ENCODE data around the gene F13A1.

The F13A1 gene

GRCh38 chr6:6243846-6244245, 76.6 kb downstream of the F13A1 start:
- DNase-seq: no peak

- DNase-seq: no peak
Measured at GRCh38 chr6:6239598-6240581, 80.6 kb downstream of the F13A1 start.

- no peak for DNase-seq
Measured at GRCh38 chr6:6236730-6237469, 83.6 kb downstream of the F13A1 start.

- DNase-seq: no peak
Measured at GRCh38 chr6:6235786-6236185, 84.7 kb downstream of the F13A1 start.

GRCh38 chr6:6234963-6235362, 85.5 kb downstream of the F13A1 start:
- DNase-seq: no peak

GRCh38 chr6:6230286-6230685, 90.2 kb downstream of the F13A1 start:
- DNase-seq: no peak

GRCh38 chr6:6227896-6228295, 92.6 kb downstream of the F13A1 start:
- no peak for DNase-seq

GRCh38 chr6:6225885-6226529, 94.5 kb downstream of the F13A1 start:
- DNase-seq: no peak

GRCh38 chr6:6224933-6225486, 95.5 kb downstream of the F13A1 start:
- DNase-seq: no peak

GRCh38 chr6:6221787-6222535, 98.5 kb downstream of the F13A1 start:
- DNase-seq: peak; percentile 41

GRCh38 chr6:6220718-6221117, 99.7 kb downstream of the F13A1 start:
- peak; percentile 16 for DNase-seq

- no peak for DNase-seq
Measured at GRCh38 chr6:6219716-6220115, 100.7 kb downstream of the F13A1 start.

- DNase-seq: peak; percentile 85
Measured at GRCh38 chr6:6218759-6219085, 101.7 kb downstream of the F13A1 start.

- DNase-seq: peak; percentile 52
Measured at GRCh38 chr6:6217855-6218758, 102.4 kb downstream of the F13A1 start.

- no peak for DNase-seq
Measured at GRCh38 chr6:6210994-6211393, 109.5 kb downstream of the F13A1 start.

- no peak for DNase-seq
Measured at GRCh38 chr6:6202886-6203285, 117.6 kb downstream of the F13A1 start.

GRCh38 chr6:6201200-6201599, 119.3 kb downstream of the F13A1 start:
- DNase-seq: no peak

GRCh38 chr6:6199678-6200077, 120.8 kb downstream of the F13A1 start:
- no peak for DNase-seq

- DNase-seq: no peak
Measured at GRCh38 chr6:6196762-6197161, 123.7 kb downstream of the F13A1 start.

GRCh38 chr6:6195080-6195479, 125.4 kb downstream of the F13A1 start:
- no peak for DNase-seq

GRCh38 chr6:6193221-6193745, 127.2 kb downstream of the F13A1 start:
- DNase-seq: peak; percentile 83
